Astrocyte (in vitro differentiated cells and primary cell): ENCODE data around the gene CTNNA2.
A peak's percentile ranks its signal among the peaks of the same experiment; 100 is the strongest.

Source experiments
- CTCF ChIP-seq: IDR thresholded peaks from 2 replicates; pipeline ENCODE4 v1.5.1; 2011; ENCODE audit warnings: low read depth, mild to moderate bottlenecking, inconsistent platforms, low read length, moderate library complexity; ENCODE audit not compliant: insufficient read depth
- EZH2 ChIP-seq: IDR thresholded peaks from 2 replicates; pipeline ENCODE4 v1.6.1; 2012; ENCODE audit warnings: mild to moderate bottlenecking, low read length, inconsistent platforms; ENCODE audit not compliant: insufficient read depth

- TF ChIP-seq CTCF (peak; percentile 33), EZH2 (no peak)
Observed at GRCh38 chr2:80255918-80256781, 743.3 kb downstream of the CTNNA2 start.
